Esophagus squamous epithelium (tissue), 4 donors: ENCODE results near the gene MAP3K20.

ENCODE experiments used
- POLR2A ChIP-seq, 4 donors: fragments of 450-650 bp; IDR thresholded peaks; one replicate each; pipeline ENCODE4 v1.6.1; 2017; ENCODE audit warnings: antibody characterized with exemption in 4 of 4, mild to moderate bottlenecking in 4 of 4, moderate library complexity in 3 of 4
- TF ChIP-seq, protein P1 (sequence below), 6 experiments: fragments of 450-650 bp in 4 of 6; fragments of 200-600 bp in 2 of 6; sonication (generic) in 2 of 6; IDR thresholded peaks; one replicate each; pipeline ENCODE4 v1.5.1; 2016 to 2019; ENCODE audit warnings: antibody characterized with exemption in 6 of 6, mild to moderate bottlenecking in 4 of 6, moderate library complexity in 4 of 6

DNA sequence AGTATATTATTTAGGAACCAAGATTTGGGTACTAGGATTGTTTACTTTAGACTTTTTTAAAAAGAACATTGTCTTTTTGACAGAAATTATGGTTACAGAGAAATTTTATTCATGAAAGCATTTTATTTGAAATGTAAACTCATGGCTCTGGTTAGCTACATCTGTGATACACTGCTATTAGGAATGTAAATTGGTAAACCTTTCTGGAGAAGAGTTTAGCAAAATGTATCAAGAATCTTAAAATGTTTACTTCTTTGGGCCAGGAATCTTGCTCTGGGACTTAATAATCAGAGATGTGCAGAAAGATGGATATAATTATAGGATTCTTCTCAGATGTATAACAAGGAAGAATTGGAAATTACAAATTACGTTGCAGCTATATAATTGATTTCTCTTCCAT lies 19.7 kb downstream of the MAP3K20 start:
- TF ChIP-seq, protein P1, sequence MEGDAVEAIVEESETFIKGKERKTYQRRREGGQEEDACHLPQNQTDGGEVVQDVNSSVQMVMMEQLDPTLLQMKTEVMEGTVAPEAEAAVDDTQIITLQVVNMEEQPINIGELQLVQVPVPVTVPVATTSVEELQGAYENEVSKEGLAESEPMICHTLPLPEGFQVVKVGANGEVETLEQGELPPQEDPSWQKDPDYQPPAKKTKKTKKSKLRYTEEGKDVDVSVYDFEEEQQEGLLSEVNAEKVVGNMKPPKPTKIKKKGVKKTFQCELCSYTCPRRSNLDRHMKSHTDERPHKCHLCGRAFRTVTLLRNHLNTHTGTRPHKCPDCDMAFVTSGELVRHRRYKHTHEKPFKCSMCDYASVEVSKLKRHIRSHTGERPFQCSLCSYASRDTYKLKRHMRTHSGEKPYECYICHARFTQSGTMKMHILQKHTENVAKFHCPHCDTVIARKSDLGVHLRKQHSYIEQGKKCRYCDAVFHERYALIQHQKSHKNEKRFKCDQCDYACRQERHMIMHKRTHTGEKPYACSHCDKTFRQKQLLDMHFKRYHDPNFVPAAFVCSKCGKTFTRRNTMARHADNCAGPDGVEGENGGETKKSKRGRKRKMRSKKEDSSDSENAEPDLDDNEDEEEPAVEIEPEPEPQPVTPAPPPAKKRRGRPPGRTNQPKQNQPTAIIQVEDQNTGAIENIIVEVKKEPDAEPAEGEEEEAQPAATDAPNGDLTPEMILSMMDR (IDR thresholded peaks at IDR 0.05): no peak
- TF ChIP-seq POLR2A (IDR thresholded peaks at IDR 0.05): no peak
